Mucosa of descending colon (tissue), 3 donors: ENCODE results near the gene FABP6. TPM values are rescaled to one million over a fixed set of nuclear protein-coding genes. Genes with fewer than 3 reads are reported as not detected.

Experiments used
- ATAC-seq: fragments of 200-7000 bp; cut with Tn5 transposase; one replicate; pipeline ENCODE4 v1.9.1; 2020; ENCODE audit warnings: mild to moderate bottlenecking, moderate library complexity
- DNase-seq, 3 donors: peaks; one replicate each; pipeline ENCODE4 v3.0.0-alpha.2; 2020
- H3K36me3 ChIP-seq: fragments of 200-600 bp; one replicate; pipeline ENCODE4 v1.8.0; 2021; ENCODE audit warnings: low read depth, mild to moderate bottlenecking
- H3K4me1 ChIP-seq: fragments of 200-600 bp; one replicate; pipeline ENCODE4 v1.8.0; 2021; ENCODE audit warnings: low read depth, mild to moderate bottlenecking
- H3K4me3 ChIP-seq: fragments of 200-600 bp; one replicate; pipeline ENCODE4 v1.8.0; 2021; ENCODE audit warnings: mild to moderate bottlenecking
- H3K9me3 ChIP-seq: fragments of 200-600 bp; one replicate; pipeline ENCODE4 v1.8.0; 2021; ENCODE audit warnings: mild to moderate bottlenecking
- CTCF ChIP-seq: fragments of 200-600 bp; IDR thresholded peaks from one replicate; pipeline ENCODE4 v1.8.0; 2022; ENCODE audit warnings: antibody characterized with exemption, mild to moderate bottlenecking
- intact Hi-C, 2 donors: fragments of 100-400 bp; cut with DNase I in 1 of 2; cut with micrococcal nuclease in 1 of 2; formaldehyde crosslinking; loops; one replicate each; pipeline versions ENCODE4 v1.11.0 to v1.11.1; 2022; cut with DNase I, micrococcal nuclease
- long read RNA-seq, 2 donors: library from polyadenylated mRNA; unstranded; transcript quantifications; one replicate each; pipeline ENCODE4 v2.0.0, GENCODE V29; 2019 to 2021
- total RNA-seq, 3 donors: library from RNA; stranded (reverse); fragmentation: NEBNext Ultra II Directional in 2 of 3; extraction: Animal tissue kit (Norgen Biotek cat#: 25700) in 2 of 3; gene quantifications; one replicate each; pipeline versions ENCODE4 v1.2.1 to v1.2.4, GENCODE V29; 2021 to 2023
- donor health status: DM: no; HTN: no; CAD: no; lungs with moderate emphysema.
- donor health status: DM: no; HTN: no; CAD: no.
- donor health status: DM: no; HTN: yes; CAD: no.

FABP6 gene
- total RNA-seq: not detected
- long read RNA-seq, donor 1: 0 reads
- long read RNA-seq, donor 2: 0 reads

- H3K9me3 ChIP-seq: no peaks in the 10 kb centered on the region
- intact Hi-C loops: no loop called here
- no peak within 1 kb of the TSS for H3K4me3 ChIP-seq
- no peaks in the 10 kb centered on the region for H3K36me3 ChIP-seq
- ATAC-seq (no peak), DNase-seq (no peak)
- no peak for TF ChIP-seq CTCF
- H3K4me1 ChIP-seq: no peaks in the 10 kb centered on the region
These were observed at the start of gene FABP6 for GRCh38 chr5:160229190-160229742. TSS of gene FABP6 (plus strand) at chr5:160229506. CDS start at chr5:160229558, 52 bp downstream.

- no peaks in the 10 kb centered on the region for H3K36me3 ChIP-seq
- ATAC-seq (no peak), DNase-seq (no peak)
- TF ChIP-seq CTCF: no peak
- no peaks in the 10 kb centered on the region for H3K4me1 ChIP-seq
- no peaks in the 10 kb centered on the region for H3K9me3 ChIP-seq
- intact Hi-C loops: no loop called here
- H3K4me3 ChIP-seq: no peak overlapping the region
These were observed 48.4 kb upstream of the FABP6 start for GRCh38 chr5:160180931-160181330.

GRCh38 chr5:160181965-160182622, 47.2 kb upstream of the FABP6 start:
- ATAC-seq (no peak), DNase-seq (no peak)
- no peak for TF ChIP-seq CTCF
- intact Hi-C loops: no loop called here
- Histone ChIP-seq H3K36me3 (no peaks in the 10 kb centered on the region), H3K4me1 (no peaks in the 10 kb centered on the region), H3K9me3 (no peaks in the 10 kb centered on the region), H3K4me3 (no peak overlapping the region)

- Histone ChIP-seq H3K36me3 (no peaks in the 10 kb centered on the region), H3K9me3 (no peaks in the 10 kb centered on the region), H3K4me3 (no peak overlapping the region), H3K4me1 (no peaks in the 10 kb centered on the region)
- ATAC-seq (no peak), DNase-seq (no peak)
- intact Hi-C loops: no loop called here
- no peak for TF ChIP-seq CTCF
These were observed 46.2 kb upstream of the FABP6 start for GRCh38 chr5:160183075-160183474.

- intact Hi-C loops: no loop called here
- H3K9me3 ChIP-seq: no peaks in the 10 kb centered on the region
- no peak overlapping the region for H3K4me3 ChIP-seq
- ATAC-seq (no peak), DNase-seq (no peak)
- no peaks in the 10 kb centered on the region for H3K36me3 ChIP-seq
- H3K4me1 ChIP-seq: no peaks in the 10 kb centered on the region
- TF ChIP-seq CTCF: no peak
These were observed 43.5 kb upstream of the FABP6 start for GRCh38 chr5:160185626-160186360.
